SW 1271 (cell line): Measurements from ENCODE around the gene SAP30BP.
A peak's percentile ranks its signal among the peaks of the same experiment; 100 is the strongest.
"Not testable (repeated sequence)": the region's sequence is repeated elsewhere in the genome, so short reads cannot be mapped to it uniquely, and the experiment has no call there.

Experiments used
- DNase-seq, 2 experiments: peaks; one replicate each; lab custom pipeline; 2025; lab: John Stamatoyannopoulos, UW

Gene SAP30BP

DNA sequence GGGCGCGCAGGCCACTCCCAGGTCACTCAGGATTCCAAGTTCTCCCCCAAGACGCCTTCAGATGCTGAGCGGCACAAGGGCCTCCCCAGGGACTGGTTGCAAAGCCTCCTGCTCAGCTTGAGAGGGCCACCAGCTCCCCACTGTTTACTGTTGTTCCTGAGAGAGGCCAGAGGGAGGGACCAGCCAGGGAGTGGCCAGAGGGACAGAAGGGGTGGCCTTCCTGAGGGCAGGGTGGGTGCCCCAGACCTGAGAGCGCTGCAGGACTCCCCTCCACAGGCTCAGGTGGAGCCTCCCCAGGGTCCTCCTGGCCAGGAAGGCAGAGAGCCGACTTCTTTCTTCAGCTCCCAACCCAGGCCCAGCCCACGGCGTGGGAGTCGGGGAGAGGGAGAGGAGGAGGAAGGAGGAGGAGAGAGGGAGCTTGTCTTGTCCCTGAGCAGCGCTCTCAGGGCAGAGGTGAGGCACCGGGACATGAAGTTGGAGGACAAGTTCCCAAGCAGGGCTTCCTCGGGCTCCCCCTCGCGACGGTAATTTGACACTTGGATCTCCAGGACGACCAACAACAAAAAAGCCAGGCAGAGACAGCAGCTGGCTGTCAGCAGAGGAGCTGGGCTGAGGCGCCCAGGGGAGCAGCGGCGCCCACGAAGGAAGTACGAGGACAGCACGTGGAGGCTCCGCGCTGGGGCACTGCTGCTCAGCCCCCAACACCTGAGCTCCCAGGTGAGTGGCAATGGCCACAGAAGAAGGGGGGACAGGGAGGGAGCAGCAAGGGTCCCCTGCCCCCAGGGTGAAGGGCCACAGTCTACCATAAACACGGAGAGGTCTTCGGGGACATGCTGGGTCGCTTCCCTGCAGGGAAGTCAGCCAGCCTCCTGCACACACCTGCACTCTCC, 33.4 kb upstream of the SAP30BP start:
- DNase-seq = peak; percentile 47 to 76

GRCh38 chr17:75634376-75634740, 32.8 kb upstream of the SAP30BP start:
- DNase-seq = no peak

GRCh38 chr17:75634754-75635609, 32.2 kb upstream of the SAP30BP start:
- DNase-seq = no peak

- DNase-seq = no peak
Measured at GRCh38 chr17:75635610-75636202, 31.4 kb upstream of the SAP30BP start.

DNA sequence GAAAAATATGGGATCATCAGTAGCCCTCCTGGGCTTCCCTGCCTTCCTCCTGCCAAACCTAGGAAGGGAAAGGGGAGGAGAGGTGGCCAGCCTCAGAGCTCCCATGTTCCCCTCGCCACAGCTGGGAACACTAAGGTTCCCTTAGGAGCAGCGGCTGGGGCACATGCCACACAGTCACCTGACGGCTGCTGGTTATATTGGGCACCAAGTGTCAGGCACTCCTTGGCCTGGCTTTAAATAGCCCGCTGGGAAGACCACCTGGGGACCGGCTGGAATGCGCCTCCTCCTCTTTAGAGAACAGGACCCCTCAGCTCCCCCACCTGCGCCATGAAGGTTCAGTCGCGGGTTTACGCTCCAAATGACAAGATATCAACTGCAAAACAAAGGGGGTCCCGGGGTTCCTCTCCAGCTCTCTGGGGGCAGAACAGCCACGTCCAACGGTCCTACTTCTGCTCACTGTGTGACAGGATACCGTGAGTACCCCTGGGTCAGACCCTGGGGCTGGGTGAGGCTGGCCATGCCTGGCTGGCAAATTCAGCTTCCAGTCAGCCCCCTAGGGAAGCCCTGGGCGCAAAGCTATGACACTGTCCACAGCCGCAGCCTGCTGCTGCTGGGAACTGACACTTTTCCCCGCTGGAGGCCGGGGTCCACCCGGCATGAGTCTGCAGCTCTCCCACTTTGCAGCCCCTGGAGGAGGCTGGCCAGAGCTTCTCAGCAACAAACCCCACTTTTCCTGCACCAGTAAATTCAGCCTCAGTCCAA, 30.6 kb upstream of the SAP30BP start:
- no peak for DNase-seq

- no peak for DNase-seq
Measured at GRCh38 chr17:75637143-75637538, 30.0 kb upstream of the SAP30BP start.

- no peak for DNase-seq
Measured at GRCh38 chr17:75637551-75637950, 29.6 kb upstream of the SAP30BP start.

DNA sequence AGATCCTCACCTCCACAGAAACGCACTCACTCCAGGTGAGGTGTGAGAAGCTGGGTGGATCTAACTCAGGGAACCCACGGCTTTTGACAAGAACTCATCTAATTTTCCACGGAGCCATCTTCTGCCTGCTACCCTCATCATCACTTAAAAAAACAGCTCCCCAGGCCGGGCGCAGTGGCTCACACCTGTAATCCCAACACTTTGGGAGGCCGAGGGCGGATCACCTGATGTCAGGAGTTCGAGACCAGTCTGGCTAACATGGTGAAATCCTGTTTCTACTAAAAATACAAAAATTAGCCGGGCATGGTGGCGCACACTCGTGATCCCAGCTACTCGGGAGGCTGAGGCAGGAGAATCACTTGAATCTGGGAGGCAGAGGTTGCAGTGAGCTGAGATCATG, 29.1 kb upstream of the SAP30BP start:
- not testable (repeated sequence) for DNase-seq

DNA sequence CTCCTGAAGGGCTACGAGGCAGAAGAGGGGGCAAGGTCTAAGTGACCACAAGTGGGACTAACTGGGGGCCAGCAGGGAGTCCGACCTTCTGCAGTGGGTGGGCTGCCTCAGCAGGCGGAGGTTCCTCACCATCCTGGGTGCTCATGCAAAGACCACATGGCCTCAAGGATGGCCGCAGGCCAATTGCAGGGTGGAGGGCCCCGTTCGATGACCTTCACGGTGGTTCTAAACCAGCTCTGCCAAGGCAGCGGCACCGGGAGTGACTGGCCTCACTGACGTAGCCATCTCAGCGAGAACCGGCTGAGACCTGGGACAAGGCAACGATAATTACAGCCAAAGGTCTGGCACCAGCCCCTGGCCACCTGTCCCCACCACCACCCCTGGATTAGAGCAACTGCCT, 28.2 kb upstream of the SAP30BP start:
- no peak for DNase-seq

- DNase-seq = no peak
Measured at GRCh38 chr17:75639327-75639726, 27.8 kb upstream of the SAP30BP start.

- no peak for DNase-seq
Measured at GRCh38 chr17:75639771-75640555, 27.2 kb upstream of the SAP30BP start.

DNA sequence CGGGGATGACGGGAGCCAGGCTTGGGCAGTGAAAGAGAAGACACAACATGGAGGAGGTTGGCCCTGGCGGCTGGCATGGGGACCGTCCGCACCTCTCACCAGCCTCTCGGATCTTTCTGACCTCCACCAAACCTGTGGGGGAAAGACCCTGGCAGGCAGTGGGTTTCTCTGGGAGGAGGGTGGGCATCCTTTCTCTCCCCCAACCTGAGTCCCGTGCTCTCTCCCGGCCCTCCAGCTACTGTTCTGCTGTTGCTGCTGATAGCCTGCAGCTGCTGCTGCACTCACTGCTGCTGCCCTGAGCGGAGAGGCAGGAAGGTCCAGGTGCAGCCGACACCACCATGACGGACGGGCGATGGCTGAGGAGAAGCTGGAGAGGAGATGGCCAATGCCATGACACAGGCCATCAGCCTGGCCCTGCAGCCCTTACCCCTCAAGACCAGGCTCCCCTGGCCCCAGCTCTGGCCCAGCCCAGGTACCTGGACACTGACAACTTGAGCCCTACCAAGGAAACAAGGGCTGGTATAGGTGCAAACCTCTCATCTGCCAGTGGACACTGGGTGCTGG, 26.5 kb upstream of the SAP30BP start:
- no peak for DNase-seq

GRCh38 chr17:75641343-75641742, 25.8 kb upstream of the SAP30BP start:
- DNase-seq = no peak

GRCh38 chr17:75642182-75642783, 24.9 kb upstream of the SAP30BP start:
- DNase-seq = no peak

DNA sequence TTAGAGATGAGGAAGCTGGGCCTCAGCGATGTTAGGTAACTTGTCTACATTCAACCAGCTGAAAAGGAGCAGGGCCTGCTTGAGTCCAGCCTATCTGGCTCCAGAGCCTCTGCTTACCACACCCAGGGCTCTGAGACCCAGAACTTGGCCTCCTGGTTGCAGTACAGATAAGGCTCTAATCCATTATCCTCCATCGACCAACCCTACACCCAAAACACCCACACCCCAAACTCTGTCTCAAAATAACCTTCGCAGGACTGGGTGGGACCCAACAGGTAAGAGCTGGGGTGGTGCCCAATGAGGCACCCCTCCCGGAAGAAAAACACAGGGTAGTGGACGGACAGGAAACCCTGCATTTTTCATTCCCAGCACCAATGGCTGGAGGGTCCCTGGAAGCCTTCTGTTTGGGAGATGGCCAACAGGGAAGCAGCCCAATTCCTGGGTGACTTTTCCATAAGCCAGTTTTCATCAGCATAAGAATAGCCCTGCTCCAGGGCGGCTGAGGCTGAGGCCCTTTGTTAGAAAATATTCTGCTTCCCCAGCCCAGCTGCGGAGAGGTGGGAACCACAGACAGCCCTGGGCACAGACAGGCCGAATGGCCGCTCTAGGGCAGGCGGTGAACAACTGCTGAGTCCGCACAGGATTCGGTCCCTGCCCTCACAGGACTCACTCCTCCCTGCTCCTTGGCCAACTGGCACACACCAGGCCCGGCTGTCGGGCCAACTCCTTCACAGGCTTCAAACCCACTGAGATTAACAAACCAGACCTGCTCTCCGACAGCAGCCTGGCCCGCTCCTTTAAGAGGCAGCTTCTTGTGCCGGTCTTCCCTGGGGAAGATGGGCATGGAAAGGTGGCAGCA, 24.1 kb upstream of the SAP30BP start:
- no peak for DNase-seq

GRCh38 chr17:75643643-75644017, 23.5 kb upstream of the SAP30BP start:
- DNase-seq = no peak

DNA sequence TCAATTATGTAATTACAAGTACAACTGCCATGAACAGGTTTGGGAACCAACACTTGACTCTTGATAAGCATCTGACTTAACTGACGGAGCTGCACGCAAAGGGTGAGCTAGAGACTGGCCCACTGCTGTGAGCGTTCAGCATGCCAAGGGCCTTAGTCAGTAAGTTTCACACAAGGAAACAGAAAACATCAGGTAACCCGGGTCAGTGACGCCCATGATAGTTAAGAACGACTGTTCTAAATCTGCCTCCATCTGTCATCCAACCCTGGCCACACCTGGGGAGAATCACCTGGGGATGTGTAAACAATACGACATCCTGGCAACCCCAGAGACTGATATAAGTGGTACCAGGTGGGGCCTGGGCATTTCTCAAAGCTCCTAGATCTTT, 21.6 kb upstream of the SAP30BP start:
- no peak for DNase-seq

GRCh38 chr17:75645889-75646637, 21.1 kb upstream of the SAP30BP start:
- DNase-seq = no peak

DNA sequence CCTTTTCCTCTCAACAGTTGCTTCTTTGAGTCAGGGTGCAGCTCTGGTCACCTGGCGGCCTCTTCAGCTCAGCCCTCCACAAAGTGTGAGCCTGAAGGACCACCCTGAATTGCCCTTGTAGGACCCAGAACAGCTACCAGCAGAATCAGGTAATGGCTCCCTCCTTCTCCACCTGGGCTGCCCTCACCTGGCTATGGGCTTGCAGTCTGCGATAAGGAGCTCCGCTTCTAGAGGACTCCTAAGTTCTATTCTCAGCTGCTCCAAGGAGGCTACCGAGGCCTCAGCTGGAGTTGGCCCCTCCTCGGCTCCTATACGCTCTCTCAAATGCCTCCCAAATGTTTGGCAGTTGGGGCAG, 20.5 kb upstream of the SAP30BP start:
- DNase-seq = no peak
